ENCODE data around the gene SLC7A1.

Gene SLC7A1

DNA sequence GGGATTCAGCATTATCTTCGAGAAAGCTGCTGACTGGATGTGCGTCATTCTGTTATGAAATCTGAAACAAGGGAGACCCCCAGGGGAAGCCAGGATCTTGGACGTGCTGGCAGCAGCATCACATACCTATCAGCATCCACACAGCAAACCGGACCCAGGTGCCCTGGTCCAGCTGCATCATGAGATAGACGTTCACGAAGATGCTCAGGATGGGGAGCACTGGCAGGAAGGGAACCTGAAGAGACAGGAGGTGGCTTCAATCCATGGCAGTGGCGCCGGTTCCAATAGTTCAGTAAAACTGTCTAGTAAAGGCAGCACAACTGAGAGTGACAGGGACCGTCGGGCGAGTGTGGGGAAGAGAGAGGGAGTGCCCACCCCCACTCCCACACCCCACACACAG is 79.5 kb downstream of the SLC7A1 start:
- no peaks in the 10 kb centered on the region for H3K9me3 ChIP-seq (ENCODE audit: control insufficient read depth in 1 of 2, low read length in 2 of 2)
- peaks cover 31 to 68% of the 10 kb centered on the region in 2 donors for H3K36me3 ChIP-seq (ENCODE audit: control insufficient read depth in 1 of 2, insufficient read depth in 2 of 2, low read length in 2 of 2)
- H3K4me1 ChIP-seq (ENCODE audit: control insufficient read depth in 1 of 2, insufficient read depth in 2 of 2, low read length in 2 of 2): no peaks in the 10 kb centered on the region
- H3K27me3 ChIP-seq (ENCODE audit: low read depth, low read length): no peaks in the 10 kb centered on the region
- no peak overlapping the region for H3K4me3 ChIP-seq (ENCODE audit: low read depth in 1 of 2, low read length in 2 of 2)
- H3K27ac ChIP-seq (ENCODE audit: low read length): no peak overlapping the region

DNA sequence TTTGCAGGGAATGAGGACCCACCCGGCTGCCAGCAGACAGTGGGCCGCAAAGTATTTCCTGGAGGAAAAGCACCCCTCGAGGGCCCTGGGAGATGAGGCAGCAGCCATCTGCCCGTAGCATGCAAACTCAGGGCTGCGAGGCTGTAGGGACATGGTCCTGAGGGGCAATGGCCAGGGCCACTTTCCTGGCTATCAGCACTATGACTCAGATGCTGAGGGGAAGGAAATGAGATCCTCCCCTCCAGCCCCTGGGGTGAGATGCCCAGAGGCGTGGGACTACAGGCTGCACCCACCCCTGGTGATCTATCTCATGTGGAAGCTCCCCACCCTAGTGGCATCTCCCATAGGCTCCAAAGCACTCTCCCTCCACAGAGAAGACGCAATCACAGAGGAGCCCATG is 80.1 kb downstream of the SLC7A1 start:
- H3K9me3 ChIP-seq (ENCODE audit: control insufficient read depth in 1 of 2, low read length in 2 of 2): no peaks in the 10 kb centered on the region
- H3K36me3 ChIP-seq (ENCODE audit: control insufficient read depth in 1 of 2, insufficient read depth in 2 of 2, low read length in 2 of 2): peaks cover 31 to 68% of the 10 kb centered on the region in 2 donors
- no peaks in the 10 kb centered on the region for H3K4me1 ChIP-seq (ENCODE audit: control insufficient read depth in 1 of 2, insufficient read depth in 2 of 2, low read length in 2 of 2)
- H3K27ac ChIP-seq (ENCODE audit: low read length): no peak overlapping the region
- H3K4me3 ChIP-seq (ENCODE audit: low read depth in 1 of 2, low read length in 2 of 2): no peak overlapping the region
- H3K27me3 ChIP-seq (ENCODE audit: low read depth, low read length): no peaks in the 10 kb centered on the region

- no peaks in the 10 kb centered on the region for H3K27me3 ChIP-seq (ENCODE audit: low read depth, low read length)
- H3K27ac ChIP-seq (ENCODE audit: low read length): no peak overlapping the region
- no peak overlapping the region for H3K4me3 ChIP-seq (ENCODE audit: low read depth in 1 of 2, low read length in 2 of 2)
- H3K4me1 ChIP-seq (ENCODE audit: control insufficient read depth in 1 of 2, insufficient read depth in 2 of 2, low read length in 2 of 2): no peaks in the 10 kb centered on the region
- H3K36me3 ChIP-seq (ENCODE audit: control insufficient read depth in 1 of 2, insufficient read depth in 2 of 2, low read length in 2 of 2): peaks cover 31 to 68% of the 10 kb centered on the region in 2 donors
- no peaks in the 10 kb centered on the region for H3K9me3 ChIP-seq (ENCODE audit: control insufficient read depth in 1 of 2, low read length in 2 of 2)
Observed at GRCh38 chr13:29514720-29515310, 80.7 kb downstream of the SLC7A1 start.

DNA sequence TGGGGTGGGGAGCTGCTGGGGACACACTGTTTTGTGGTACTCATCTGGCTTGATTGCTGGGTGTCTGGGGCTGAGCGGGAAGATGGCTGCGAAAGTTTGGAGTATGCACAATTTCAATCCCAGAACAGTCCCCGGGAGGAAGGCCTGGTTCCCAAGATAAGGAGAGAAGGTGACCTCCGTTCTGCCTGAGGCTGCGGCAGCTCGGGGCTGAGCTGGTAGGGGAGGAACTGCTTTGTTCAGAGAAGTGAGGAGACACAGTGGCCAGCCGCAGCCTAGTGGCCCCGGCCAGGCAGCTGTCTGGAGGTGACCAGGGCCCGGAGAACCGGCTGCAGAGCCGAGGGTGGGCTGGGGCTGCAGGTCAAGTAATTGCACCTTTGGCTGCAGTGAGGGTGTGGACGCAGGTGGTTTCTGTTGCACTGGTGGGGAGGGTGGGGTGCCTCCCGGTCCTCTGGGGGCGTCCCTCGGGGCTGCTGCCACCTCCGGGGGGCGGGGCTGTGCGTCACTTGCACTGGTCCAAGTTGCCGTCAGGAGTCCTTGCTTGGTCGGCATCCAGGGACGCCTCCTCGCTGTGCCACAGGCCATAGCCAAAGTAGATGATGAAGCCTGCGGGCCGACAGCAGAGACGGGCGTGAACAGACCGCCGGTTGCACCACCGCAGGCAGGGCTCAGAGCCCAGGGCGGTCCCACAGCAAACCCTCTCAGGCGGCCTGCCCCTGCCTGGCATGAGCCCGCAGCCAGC is 81.3 kb downstream of the SLC7A1 start:
- Histone ChIP-seq H3K27me3 (ENCODE audit: low read depth, low read length) (no peaks in the 10 kb centered on the region), H3K9me3 (ENCODE audit: control insufficient read depth in 1 of 2, low read length in 2 of 2) (no peaks in the 10 kb centered on the region), H3K4me1 (ENCODE audit: control insufficient read depth in 1 of 2, insufficient read depth in 2 of 2, low read length in 2 of 2) (peaks cover 0 to 1% of the 10 kb centered on the region in 2 donors), H3K4me3 (ENCODE audit: low read depth in 1 of 2, low read length in 2 of 2) (no peak overlapping the region), H3K27ac (ENCODE audit: low read length) (no peak overlapping the region), H3K36me3 (ENCODE audit: control insufficient read depth in 1 of 2, insufficient read depth in 2 of 2, low read length in 2 of 2) (peaks cover 28 to 65% of the 10 kb centered on the region in 2 donors)

DNA sequence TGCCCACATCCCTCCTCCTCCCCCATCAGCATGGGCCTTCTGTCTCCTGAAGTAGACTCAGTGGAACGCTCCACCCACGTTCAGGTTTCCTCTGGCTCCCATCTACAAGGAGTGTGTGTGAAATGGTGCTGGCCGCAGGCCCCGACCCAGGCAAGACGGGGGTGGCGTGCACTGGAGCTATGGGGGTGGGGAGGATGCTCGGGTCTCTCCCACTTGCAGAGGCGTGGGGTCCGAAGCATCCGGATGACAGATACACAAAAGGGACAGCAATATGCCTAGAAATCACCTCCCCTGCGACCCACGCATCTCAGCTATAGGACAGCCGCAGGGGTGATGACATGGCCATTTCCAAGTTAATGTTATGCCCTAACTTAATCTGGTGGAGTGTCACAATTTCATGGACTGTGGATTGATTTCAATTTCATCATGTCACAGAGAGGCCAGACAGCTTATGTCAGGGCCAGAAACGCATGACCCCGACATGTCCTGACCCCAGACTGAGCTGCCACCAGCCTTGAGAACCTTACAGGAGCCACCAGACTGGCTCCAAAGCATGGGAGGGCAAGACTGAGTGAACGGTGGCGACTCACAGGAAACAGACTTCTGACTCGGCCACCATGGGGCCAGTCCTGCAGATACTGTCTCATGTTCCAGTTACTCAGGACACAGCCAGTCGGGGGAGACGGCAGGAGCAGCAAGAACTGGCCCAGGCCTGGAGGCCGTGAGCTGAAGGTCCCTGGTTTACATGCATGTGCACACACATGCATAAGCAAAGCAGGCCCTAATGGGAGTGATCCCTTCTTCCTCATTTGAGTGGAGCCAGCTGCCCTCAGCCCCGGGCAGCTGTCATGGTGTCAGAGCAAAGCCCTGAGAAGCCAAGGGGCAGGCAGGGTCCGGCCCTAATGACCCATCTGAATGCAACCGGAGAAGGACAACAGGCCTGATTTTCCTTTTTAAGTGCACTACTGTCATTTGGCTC is 82.2 kb downstream of the SLC7A1 start:
- no peak overlapping the region for H3K27ac ChIP-seq (ENCODE audit: low read length)
- H3K27me3 ChIP-seq (ENCODE audit: low read depth, low read length): no peaks in the 10 kb centered on the region
- H3K4me1 ChIP-seq (ENCODE audit: control insufficient read depth in 1 of 2, insufficient read depth in 2 of 2, low read length in 2 of 2): peaks cover 0 to 10% of the 10 kb centered on the region in 2 donors
- peaks cover 24 to 57% of the 10 kb centered on the region in 2 donors for H3K36me3 ChIP-seq (ENCODE audit: control insufficient read depth in 1 of 2, insufficient read depth in 2 of 2, low read length in 2 of 2)
- no peak overlapping the region for H3K4me3 ChIP-seq (ENCODE audit: low read depth in 1 of 2, low read length in 2 of 2)
- H3K9me3 ChIP-seq (ENCODE audit: control insufficient read depth in 1 of 2, low read length in 2 of 2): no peaks in the 10 kb centered on the region

- H3K36me3 ChIP-seq (ENCODE audit: control insufficient read depth in 1 of 2, insufficient read depth in 2 of 2, low read length in 2 of 2): peaks cover 15 to 43% of the 10 kb centered on the region in 2 donors
- no peaks in the 10 kb centered on the region for H3K9me3 ChIP-seq (ENCODE audit: control insufficient read depth in 1 of 2, low read length in 2 of 2)
- H3K27ac ChIP-seq (ENCODE audit: low read length): no peak overlapping the region
- no peaks in the 10 kb centered on the region for H3K27me3 ChIP-seq (ENCODE audit: low read depth, low read length)
- H3K4me3 ChIP-seq (ENCODE audit: low read depth in 1 of 2, low read length in 2 of 2): no peak overlapping the region
- peaks cover 0 to 23% of the 10 kb centered on the region in 2 donors for H3K4me1 ChIP-seq (ENCODE audit: control insufficient read depth in 1 of 2, insufficient read depth in 2 of 2, low read length in 2 of 2)
Observed at GRCh38 chr13:29511980-29512379, 83.5 kb downstream of the SLC7A1 start.

DNA sequence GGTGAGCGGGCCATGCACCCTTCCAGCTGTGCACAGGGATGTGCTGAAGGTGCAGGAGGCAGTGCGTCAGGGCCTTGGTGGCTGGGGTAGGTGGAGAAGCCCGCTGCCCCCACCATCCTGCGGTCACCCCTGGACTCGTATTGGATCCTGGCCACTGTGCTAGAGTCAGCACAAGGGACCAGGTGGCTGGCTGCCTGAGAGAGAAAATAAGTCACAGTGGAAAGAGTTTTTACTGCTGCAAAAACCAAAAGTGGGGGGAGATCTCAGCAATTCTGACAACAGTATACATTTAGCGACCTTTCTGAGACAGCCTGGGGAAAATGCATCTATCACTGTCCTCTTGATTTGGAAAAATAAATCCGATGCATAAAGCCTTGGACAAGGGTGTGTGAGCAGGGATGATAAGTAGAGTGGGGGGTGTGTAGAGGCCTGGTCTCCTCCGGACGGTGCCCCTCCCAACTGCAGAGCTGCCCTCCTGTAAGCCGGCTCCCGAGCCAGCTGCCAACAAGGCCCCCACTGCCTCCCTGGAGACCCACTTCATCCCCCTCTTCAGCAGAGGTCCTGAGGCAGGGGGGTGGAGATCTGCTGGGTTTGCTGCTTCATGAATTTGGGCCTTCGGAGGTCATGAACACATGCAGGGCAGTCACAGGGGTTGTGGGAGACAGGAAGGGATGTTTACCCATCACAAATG is 84.2 kb downstream of the SLC7A1 start:
- Histone ChIP-seq H3K4me3 (ENCODE audit: low read depth in 1 of 2, low read length in 2 of 2) (no peak overlapping the region), H3K27ac (ENCODE audit: low read length) (no peak overlapping the region), H3K4me1 (ENCODE audit: control insufficient read depth in 1 of 2, insufficient read depth in 2 of 2, low read length in 2 of 2) (peaks cover 0 to 23% of the 10 kb centered on the region in 2 donors), H3K36me3 (ENCODE audit: control insufficient read depth in 1 of 2, insufficient read depth in 2 of 2, low read length in 2 of 2) (peaks cover 10 to 36% of the 10 kb centered on the region in 2 donors), H3K9me3 (ENCODE audit: control insufficient read depth in 1 of 2, low read length in 2 of 2) (no peaks in the 10 kb centered on the region), H3K27me3 (ENCODE audit: low read depth, low read length) (no peaks in the 10 kb centered on the region)

GRCh38 chr13:29510651-29511084 is 84.8 kb downstream of the SLC7A1 start:
- H3K27me3 ChIP-seq (ENCODE audit: low read depth, low read length): no peaks in the 10 kb centered on the region
- H3K4me3 ChIP-seq (ENCODE audit: low read depth in 1 of 2, low read length in 2 of 2): no peak overlapping the region
- H3K36me3 ChIP-seq (ENCODE audit: control insufficient read depth in 1 of 2, insufficient read depth in 2 of 2, low read length in 2 of 2): peaks cover 5 to 30% of the 10 kb centered on the region in 2 donors
- H3K27ac ChIP-seq (ENCODE audit: low read length): no peak overlapping the region
- H3K4me1 ChIP-seq (ENCODE audit: control insufficient read depth in 1 of 2, insufficient read depth in 2 of 2, low read length in 2 of 2): peaks cover 0 to 23% of the 10 kb centered on the region in 2 donors
- H3K9me3 ChIP-seq (ENCODE audit: control insufficient read depth in 1 of 2, low read length in 2 of 2): no peaks in the 10 kb centered on the region

DNA sequence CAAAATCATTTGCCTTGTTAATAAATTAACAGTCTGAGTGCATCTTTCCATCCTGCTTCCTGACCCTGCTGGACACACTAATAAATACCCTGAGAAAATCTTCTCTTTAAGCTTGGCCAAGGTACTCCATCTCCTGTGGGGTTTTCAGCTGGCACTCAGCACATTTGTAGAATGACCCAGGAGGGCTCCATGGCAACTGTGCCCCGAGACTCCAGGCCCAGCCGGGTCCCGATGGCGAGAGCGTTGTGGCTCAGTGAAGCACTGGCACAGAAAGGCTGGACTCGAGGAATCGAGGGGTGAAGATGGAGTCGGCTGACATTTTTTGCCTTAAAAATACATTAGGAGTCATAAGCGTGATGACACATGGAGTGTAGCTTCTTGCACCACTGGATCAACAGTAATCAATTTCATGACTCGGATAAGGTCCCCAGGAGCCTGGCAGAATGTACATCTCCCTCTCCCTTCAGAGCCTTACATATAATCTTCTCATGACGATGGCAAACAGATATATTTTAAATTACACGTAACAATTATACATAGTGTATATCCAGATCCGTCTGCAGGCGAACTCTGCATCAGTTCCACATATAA is 85.4 kb downstream of the SLC7A1 start:
- no peak overlapping the region for H3K27ac ChIP-seq (ENCODE audit: low read length)

GRCh38 chr13:29508876-29509252 is 86.6 kb downstream of the SLC7A1 start:
- H3K4me1 ChIP-seq (ENCODE audit: control insufficient read depth in 1 of 2, insufficient read depth in 2 of 2, low read length in 2 of 2): peaks cover 0 to 23% of the 10 kb centered on the region in 2 donors
- peaks cover 3 to 12% of the 10 kb centered on the region in 2 donors for H3K36me3 ChIP-seq (ENCODE audit: control insufficient read depth in 1 of 2, insufficient read depth in 2 of 2, low read length in 2 of 2)
- no peak overlapping the region for H3K27ac ChIP-seq (ENCODE audit: low read length)
- H3K27me3 ChIP-seq (ENCODE audit: low read depth, low read length): peaks cover 2% of the 10 kb centered on the region
- no peaks in the 10 kb centered on the region for H3K9me3 ChIP-seq (ENCODE audit: control insufficient read depth in 1 of 2, low read length in 2 of 2)
- no peak overlapping the region for H3K4me3 ChIP-seq (ENCODE audit: low read depth in 1 of 2, low read length in 2 of 2)

More for the DNA sequence above, 85.4 kb downstream of the SLC7A1 start:
- peaks cover 3 to 25% of the 10 kb centered on the region in 2 donors for H3K36me3 ChIP-seq (ENCODE audit: control insufficient read depth in 1 of 2, insufficient read depth in 2 of 2, low read length in 2 of 2)
- H3K27me3 ChIP-seq (ENCODE audit: low read depth, low read length): no peaks in the 10 kb centered on the region
- peaks cover 0 to 23% of the 10 kb centered on the region in 2 donors for H3K4me1 ChIP-seq (ENCODE audit: control insufficient read depth in 1 of 2, insufficient read depth in 2 of 2, low read length in 2 of 2)
- no peak overlapping the region for H3K4me3 ChIP-seq (ENCODE audit: low read depth in 1 of 2, low read length in 2 of 2)
- no peaks in the 10 kb centered on the region for H3K9me3 ChIP-seq (ENCODE audit: control insufficient read depth in 1 of 2, low read length in 2 of 2)

Data from muscle layer of duodenum (tissue), 2 donors.